Vagina (tissue), 2 donors: ENCODE data around the gene SPDYE3. TPM values are rescaled to one million over a fixed set of nuclear protein-coding genes. Genes with fewer than 3 reads are reported as not detected.
"Not testable (repeated sequence)": the region's sequence is repeated elsewhere in the genome, so short reads cannot be mapped to it uniquely, and the experiment has no call there.

Source experiments
- DNase-seq, 2 donors: peaks; one replicate each; pipeline ENCODE4 v3.0.0-alpha.2; 2017; ENCODE audit errors: extremely low spot score in 2 of 2
- H3K27ac ChIP-seq: fragments of 200-600 bp; sonication (generic); one replicate; pipeline ENCODE4 v1.5.1; 2019
- H3K27me3 ChIP-seq: fragments of 200-600 bp; sonication (generic); one replicate; pipeline ENCODE4 v1.5.1; 2019
- H3K36me3 ChIP-seq, 2 donors: fragments of 200-600 bp; sonication (generic); one replicate each; pipeline ENCODE4 v1.5.1; 2017 to 2019
- H3K4me1 ChIP-seq: fragments of 200-600 bp; sonication (generic); one replicate; pipeline ENCODE4 v1.5.1; 2019
- H3K4me3 ChIP-seq, 2 donors: fragments of 200-600 bp; sonication (generic); 1 replicate in 1 of 2; 2 replicates in 1 of 2; pipeline ENCODE4 v1.5.1; 2016 to 2019
- H3K9me3 ChIP-seq: fragments of 200-600 bp; sonication (generic); one replicate; pipeline ENCODE4 v1.5.1; 2019
- CTCF ChIP-seq, 3 experiments: fragments of 450-650 bp in 2 of 3; fragments of 200-600 bp in 1 of 3; sonication (generic) in 1 of 3; IDR thresholded peaks; one replicate each; pipeline ENCODE4 v1.5.1; 2017 to 2019; ENCODE audit warnings: antibody characterized with exemption in 3 of 3, mild to moderate bottlenecking in 2 of 3, moderate library complexity in 2 of 3
- POLR2A ChIP-seq, 2 donors: fragments of 450-650 bp; IDR thresholded peaks; one replicate each; pipeline ENCODE4 v1.6.1; 2017; ENCODE audit warnings: antibody characterized with exemption in 2 of 2, mild to moderate bottlenecking in 2 of 2, moderate library complexity in 2 of 2
- POLR2AphosphoS5 ChIP-seq, 2 donors: sonication (generic); formaldehyde crosslinking; IDR thresholded peaks; one replicate each; pipeline ENCODE4 v1.9.0; 2017; ENCODE audit warnings: antibody characterized with exemption in 2 of 2, mild to moderate bottlenecking in 2 of 2, low read depth in 1 of 2; ENCODE audit not compliant: insufficient read depth in 1 of 2
- intact Hi-C: fragments of 100-400 bp; cut with DNase I; formaldehyde crosslinking; loops from one replicate; pipeline ENCODE4 v1.15.1; 2023
- total RNA-seq: library from RNA; depleted of rRNA; stranded (reverse); fragments of >200 nt; gene quantifications from one replicate; pipeline ENCODE4 v1.2.3, GENCODE V29; 2016

SPDYE3 gene
- total RNA-seq, 1 donor from 2014 or later, result not detected

GRCh38 chr7:100360135-100360854 lies 52.8 kb downstream of the SPDYE3 start:
- no peaks in the 10 kb centered on the region for H3K9me3 ChIP-seq
- no peak for TF ChIP-seq CTCF (IDR thresholded peaks at IDR 0.05)
- TF ChIP-seq POLR2AphosphoS5 (IDR thresholded peaks at IDR 0.05; ENCODE audit: insufficient read depth in 1 of 2, low read depth in 1 of 2), result no peak
- TF ChIP-seq POLR2A (IDR thresholded peaks at IDR 0.05), result no peak
- no peaks in the 10 kb centered on the region for H3K27me3 ChIP-seq
- no peak for DNase-seq
- intact Hi-C loops, result no loop called here
- H3K4me3 ChIP-seq, result no peak overlapping the region
- peaks cover 0 to 61% of the 10 kb centered on the region in 2 donors for H3K36me3 ChIP-seq
- no peaks in the 10 kb centered on the region for H3K4me1 ChIP-seq
- H3K27ac ChIP-seq, result no peak overlapping the region

- Histone ChIP-seq H3K4me1 (no peaks in the 10 kb centered on the region), H3K27me3 (no peaks in the 10 kb centered on the region), H3K9me3 (no peaks in the 10 kb centered on the region), H3K36me3 (peaks cover 0 to 37% of the 10 kb centered on the region in 2 donors), H3K4me3 (no peak overlapping the region), H3K27ac (no peak overlapping the region)
- TF ChIP-seq POLR2AphosphoS5 (IDR thresholded peaks at IDR 0.05; ENCODE audit: insufficient read depth in 1 of 2, low read depth in 1 of 2), result no peak
- TF ChIP-seq POLR2A (IDR thresholded peaks at IDR 0.05), result no peak
- TF ChIP-seq CTCF (IDR thresholded peaks at IDR 0.05), result no peak
- no peak for DNase-seq
- intact Hi-C loops, result no loop called here
Measured at GRCh38 chr7:100363098-100363497, 55.6 kb downstream of the SPDYE3 start.

GRCh38 chr7:100363797-100364196 lies 56.3 kb downstream of the SPDYE3 start:
- H3K36me3 ChIP-seq, result peaks cover 0 to 30% of the 10 kb centered on the region in 2 donors
- H3K27ac ChIP-seq, DNase-seq, H3K4me1 ChIP-seq, intact Hi-C loops, H3K9me3 ChIP-seq, H3K27me3 ChIP-seq, H3K4me3 ChIP-seq: not testable (repeated sequence)

GRCh38 chr7:100364480-100364879 lies 57.0 kb downstream of the SPDYE3 start:
- no peak overlapping the region for H3K4me3 ChIP-seq
- TF ChIP-seq CTCF (IDR thresholded peaks at IDR 0.05), result no peak
- TF ChIP-seq POLR2A (IDR thresholded peaks at IDR 0.05), result no peak
- TF ChIP-seq POLR2AphosphoS5 (IDR thresholded peaks at IDR 0.05; ENCODE audit: insufficient read depth in 1 of 2, low read depth in 1 of 2), result no peak
- DNase-seq, result no peak
- no peaks in the 10 kb centered on the region for H3K4me1 ChIP-seq
- no peaks in the 10 kb centered on the region for H3K9me3 ChIP-seq
- H3K36me3 ChIP-seq, result peaks cover 0 to 23% of the 10 kb centered on the region in 2 donors
- H3K27ac ChIP-seq, result no peak overlapping the region
- H3K27me3 ChIP-seq, result no peaks in the 10 kb centered on the region
- intact Hi-C loops, result no loop called here

GRCh38 chr7:100365998-100366367 lies 58.5 kb downstream of the SPDYE3 start:
- H3K4me1 ChIP-seq, H3K4me3 ChIP-seq, DNase-seq, H3K27me3 ChIP-seq, H3K9me3 ChIP-seq, H3K27ac ChIP-seq, intact Hi-C loops: not testable (repeated sequence)
- H3K36me3 ChIP-seq, result peaks cover 0 to 16% of the 10 kb centered on the region in 2 donors

GRCh38 chr7:100366411-100367250 lies 59.1 kb downstream of the SPDYE3 start:
- intact Hi-C loops, result no loop called here
- DNase-seq, result no peak
- Histone ChIP-seq H3K27ac (no peak overlapping the region), H3K4me3 (no peak overlapping the region), H3K36me3 (peaks cover 0 to 12% of the 10 kb centered on the region in 2 donors), H3K27me3 (no peaks in the 10 kb centered on the region), H3K9me3 (no peaks in the 10 kb centered on the region), H3K4me1 (no peaks in the 10 kb centered on the region)
- TF ChIP-seq CTCF (IDR thresholded peaks at IDR 0.05), result no peak
- TF ChIP-seq POLR2AphosphoS5 (IDR thresholded peaks at IDR 0.05; ENCODE audit: insufficient read depth in 1 of 2, low read depth in 1 of 2), result no peak
- TF ChIP-seq POLR2A (IDR thresholded peaks at IDR 0.05), result no peak
